ENCODE measurements around the gene GRWD1.

Gene GRWD1

DNA sequence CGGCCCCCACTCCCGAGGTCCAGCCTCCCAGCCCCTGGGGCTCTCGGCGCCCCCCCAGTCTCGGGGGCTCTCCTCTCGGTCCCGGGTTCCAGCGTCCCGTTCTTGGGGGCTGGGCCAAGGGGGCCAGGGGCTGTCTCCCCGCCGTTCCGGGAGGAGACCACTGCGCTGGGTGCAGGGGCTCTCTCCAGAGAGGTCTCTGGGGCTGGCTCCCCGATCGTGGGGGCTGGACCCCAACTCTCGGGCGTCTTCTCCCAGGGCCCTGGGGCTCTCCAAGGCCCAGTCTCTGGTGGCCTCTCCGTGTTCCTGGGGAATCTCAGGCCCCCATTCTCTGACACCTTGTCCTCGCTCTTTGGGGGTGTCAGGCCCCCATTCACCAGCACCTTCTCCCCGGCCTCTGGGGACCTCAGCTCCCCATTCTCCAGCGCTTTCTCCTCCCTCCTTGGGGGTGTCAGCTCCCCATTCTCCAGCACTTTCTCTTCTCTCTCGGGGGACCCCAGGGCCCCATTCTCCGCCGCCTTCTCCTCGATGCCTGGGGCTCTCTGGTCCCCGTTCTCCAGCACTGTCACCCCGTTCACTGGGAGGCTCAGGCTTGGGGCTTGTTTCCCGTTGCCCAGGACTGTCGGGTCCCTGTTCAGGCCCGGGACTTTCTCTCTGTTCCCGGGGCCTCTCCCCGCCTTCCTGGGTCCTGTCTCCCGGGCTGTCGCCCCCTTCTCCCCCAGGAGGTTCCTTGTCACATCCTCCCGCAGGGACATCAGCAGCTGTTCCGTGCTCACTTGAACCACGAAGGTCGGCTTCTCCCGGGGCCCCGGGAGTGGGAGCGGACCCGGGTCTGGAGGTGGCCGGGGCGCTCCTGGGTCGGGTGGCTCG is 52.2 kb downstream of the GRWD1 start:
- DNase-seq (ENCODE audit: low read depth) = no peak

GRCh38 chr19:48498595-48499311 is 53.0 kb downstream of the GRWD1 start:
- no peak for DNase-seq (ENCODE audit: low read depth)

GRCh38 chr19:48499316-48500090 is 53.7 kb downstream of the GRWD1 start:
- no peak for DNase-seq (ENCODE audit: low read depth)

GRCh38 chr19:48500830-48501493 is 55.2 kb downstream of the GRWD1 start:
- DNase-seq (ENCODE audit: low read depth) = no peak

- no peak for DNase-seq (ENCODE audit: low read depth)
Measured at GRCh38 chr19:48501494-48502349, 55.9 kb downstream of the GRWD1 start.

DNA sequence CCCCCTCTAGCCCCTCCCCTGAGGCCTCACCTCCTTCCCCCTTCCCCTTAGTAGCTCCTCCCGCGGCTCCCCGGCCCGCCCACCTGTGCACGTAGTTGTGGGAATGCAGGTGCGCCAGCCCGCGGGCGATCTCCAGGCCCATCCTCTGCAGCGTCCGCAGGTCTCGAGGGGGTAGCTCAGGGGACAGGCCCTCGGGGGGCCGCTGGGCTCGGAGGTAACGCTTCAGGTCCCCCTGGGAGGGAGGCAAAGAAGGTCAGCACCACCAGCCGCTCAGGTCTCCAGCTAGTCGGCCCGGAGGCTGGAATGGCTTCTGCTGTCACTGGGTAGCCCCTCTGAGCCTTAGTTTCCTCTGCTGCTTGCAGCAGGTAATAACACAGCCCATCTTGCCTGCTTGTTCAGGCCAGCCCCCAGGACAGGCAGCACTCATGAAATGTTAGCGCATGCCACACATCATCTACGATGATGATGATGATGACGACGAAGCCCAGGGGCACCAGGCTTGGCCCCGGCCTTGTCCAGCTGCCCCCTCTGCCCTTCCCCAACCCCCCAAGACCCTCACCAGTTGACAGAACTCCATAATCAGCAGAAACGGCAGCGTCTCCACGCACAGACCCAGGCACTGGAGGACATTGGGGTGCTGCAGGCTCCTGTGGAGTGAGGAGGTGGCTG is 56.7 kb downstream of the GRWD1 start:
- DNase-seq (ENCODE audit: low read depth) = no peak

DNA sequence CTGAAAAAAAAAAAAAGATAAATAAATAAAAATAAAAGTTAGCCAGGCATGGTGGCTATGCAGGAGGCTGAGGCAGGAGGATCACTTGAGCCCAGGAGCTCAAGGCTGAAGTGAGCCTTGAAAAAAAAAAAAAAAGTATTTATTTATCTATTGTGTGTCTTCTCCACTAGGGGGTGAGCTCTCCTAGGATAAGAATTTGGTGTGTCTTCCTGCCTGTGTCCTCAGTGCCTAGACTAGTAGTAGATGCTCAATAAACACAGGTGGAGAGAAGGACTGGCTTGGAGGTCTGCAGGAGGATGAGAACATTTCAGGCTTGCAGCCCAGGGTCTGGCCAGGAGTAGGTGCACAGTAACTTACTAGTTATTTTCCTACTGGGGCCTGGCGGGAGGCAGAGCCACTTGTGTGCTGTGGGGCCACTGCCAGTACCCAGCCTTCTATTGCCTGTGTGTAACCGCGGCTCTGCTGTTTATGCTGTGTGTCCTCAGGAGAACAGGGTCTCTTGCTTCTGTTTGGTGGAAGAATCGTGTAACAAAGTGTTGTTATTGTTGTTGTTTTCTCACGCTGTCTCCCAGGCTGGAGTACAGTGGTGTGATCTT is 60.5 kb downstream of the GRWD1 start:
- peak; percentile 39 for DNase-seq (ENCODE audit: low read depth)

Measured in fibroblast of gingiva (primary cell).